A172 (cell line): ENCODE measurements around the gene ZNF750. TPM values are rescaled to one million over a fixed set of nuclear protein-coding genes. Genes with fewer than 3 reads are reported as not detected.

Experiments used
- DNase-seq: peaks from one replicate; pipeline ENCODE4 v3.0.0-alpha.2; 2015; ENCODE audit warnings: low spot score
- total RNA-seq: library from RNA; depleted of rRNA; stranded (reverse); fragments of >200 nt; shearing (Covaris generic); gene quantifications from 2 replicates; pipeline ENCODE4 v1.2.3, GENCODE V29; 2014

ZNF750 gene
- total RNA-seq, 1 experiment from 2014 or later = not detected

- DNase-seq = no peak
These were observed 27.8 kb downstream of the ZNF750 start for GRCh38 chr17:82812058-82812457.

GRCh38 chr17:82810644-82811430 is 29.0 kb downstream of the ZNF750 start:
- no peak for DNase-seq

- no peak for DNase-seq
These were observed 30.6 kb downstream of the ZNF750 start for GRCh38 chr17:82808921-82809905.

GRCh38 chr17:82808006-82808405 is 31.8 kb downstream of the ZNF750 start:
- DNase-seq = no peak

GRCh38 chr17:82807562-82807961 is 32.3 kb downstream of the ZNF750 start:
- no peak for DNase-seq

- no peak for DNase-seq
These were observed 32.7 kb downstream of the ZNF750 start for GRCh38 chr17:82807101-82807500.

GRCh38 chr17:82806645-82807044 is 33.2 kb downstream of the ZNF750 start:
- DNase-seq = no peak

- DNase-seq = no peak
These were observed 34.0 kb downstream of the ZNF750 start for GRCh38 chr17:82805823-82806222.

- no peak for DNase-seq
These were observed 34.6 kb downstream of the ZNF750 start for GRCh38 chr17:82805254-82805653.

GRCh38 chr17:82804442-82805191 is 35.2 kb downstream of the ZNF750 start:
- no peak for DNase-seq

GRCh38 chr17:82803606-82804005 is 36.2 kb downstream of the ZNF750 start:
- DNase-seq = no peak

- no peak for DNase-seq
These were observed 36.6 kb downstream of the ZNF750 start for GRCh38 chr17:82803185-82803584.

- no peak for DNase-seq
These were observed 37.6 kb downstream of the ZNF750 start for GRCh38 chr17:82802075-82802780.

- no peak for DNase-seq
These were observed 38.3 kb downstream of the ZNF750 start for GRCh38 chr17:82801377-82801970.

GRCh38 chr17:82800885-82801284 is 38.9 kb downstream of the ZNF750 start:
- DNase-seq = no peak

- no peak for DNase-seq
These were observed 40.2 kb downstream of the ZNF750 start for GRCh38 chr17:82799591-82799990.

- DNase-seq = no peak
These were observed 41.1 kb downstream of the ZNF750 start for GRCh38 chr17:82798752-82799151.

- no peak for DNase-seq
These were observed 42.8 kb downstream of the ZNF750 start for GRCh38 chr17:82797061-82797460.

GRCh38 chr17:82795615-82796014 is 44.2 kb downstream of the ZNF750 start:
- no peak for DNase-seq

- DNase-seq = no peak
These were observed 44.9 kb downstream of the ZNF750 start for GRCh38 chr17:82794781-82795482.
